ENCODE data around the gene UBA7.

UBA7 gene

GRCh38 chr3:49786357-49787181 lies 27.2 kb downstream of the UBA7 start, which contains the start of gene IP6K1:
TSS of gene IP6K1 (minus strand) at chr3:49786542. CDS start at chr3:49748040, 38,502 bp downstream.
- no peak for TF ChIP-seq CTCF (IDR thresholded peaks at IDR 0.05)

- TF ChIP-seq CTCF (IDR thresholded peaks at IDR 0.05) = no peak
Measured at GRCh38 chr3:49785565-49786356, 28.0 kb downstream of the UBA7 start.

- TF ChIP-seq CTCF (IDR thresholded peaks at IDR 0.05) = no peak
Measured at GRCh38 chr3:49781415-49782199, 32.1 kb downstream of the UBA7 start.

- TF ChIP-seq CTCF (IDR thresholded peaks at IDR 0.05) = no peak
Measured at GRCh38 chr3:49780080-49780974, 33.4 kb downstream of the UBA7 start.

GRCh38 chr3:49779358-49780079 lies 34.2 kb downstream of the UBA7 start:
- no peak for TF ChIP-seq CTCF (IDR thresholded peaks at IDR 0.05)

- no peak for TF ChIP-seq CTCF (IDR thresholded peaks at IDR 0.05)
Measured at GRCh38 chr3:49775538-49775937, 38.2 kb downstream of the UBA7 start.

Data from LNCAP (cell line).